ENCODE data around the gene NLGN1.

GRCh38 chr3:173730391-173730790, 332.8 kb downstream of the NLGN1 start:
- TF ChIP-seq CTCF (IDR thresholded peaks at IDR 0.05; ENCODE audit: low read depth, low read length) (no peak), POLR2A (IDR thresholded peaks at IDR 0.05; ENCODE audit: extremely low read depth, insufficient read length) (no peak), MAX (IDR thresholded peaks at IDR 0.05; ENCODE audit: low read depth, low read length) (no peak), MYC (IDR thresholded peaks at IDR 0.05; ENCODE audit: low read depth, low read length) (no peak)

Measured in NB4 (cell line).